GM23248 (cell line): ENCODE data around the gene GRIA4. TPM values are rescaled to one million over a fixed set of nuclear protein-coding genes. Genes with fewer than 3 reads are reported as not detected.
"Not testable (repeated sequence)": the region's sequence is repeated elsewhere in the genome, so short reads cannot be mapped to it uniquely, and the experiment has no call there.

ENCODE experiments used
- DNase-seq: peaks from one replicate; pipeline ENCODE4 v3.0.0-alpha.2; 2015
- H2AFZ ChIP-seq: fragments of 200-600 bp; sonication (generic); 2 replicates; pipeline ENCODE4 v1.6.1; 2016; ENCODE audit warnings: antibody characterized with exemption
- H3F3A ChIP-seq: fragments of 200-600 bp; sonication (generic); 2 replicates; pipeline ENCODE4 v1.6.1; 2016; ENCODE audit warnings: mild to moderate bottlenecking, antibody characterized with exemption, mixed run types; ENCODE audit not compliant: insufficient read depth
- H3K27ac ChIP-seq: fragments of 200-600 bp; sonication (generic); 2 replicates; pipeline ENCODE4 v1.5.1; 2016; ENCODE audit warnings: mild to moderate bottlenecking
- H3K27me3 ChIP-seq: fragments of 200-600 bp; sonication (generic); replicated peaks from 2 replicates; pipeline ENCODE4 v1.6.1; 2016; ENCODE audit warnings: mild to moderate bottlenecking; ENCODE audit not compliant: insufficient read depth
- H3K36me3 ChIP-seq: fragments of 200-600 bp; sonication (generic); 2 replicates; pipeline ENCODE4 v1.6.1; 2016; ENCODE audit warnings: low read depth, mild to moderate bottlenecking
- H3K4me1 ChIP-seq: fragments of 200-600 bp; sonication (generic); 2 replicates; pipeline ENCODE4 v1.6.1; 2016; ENCODE audit warnings: mild to moderate bottlenecking; ENCODE audit not compliant: insufficient read depth
- H3K4me2 ChIP-seq: fragments of 200-600 bp; sonication (generic); one replicate; pipeline ENCODE4 v1.6.1; 2016; ENCODE audit warnings: mild to moderate bottlenecking; ENCODE audit not compliant: unreplicated experiment
- H3K4me3 ChIP-seq: fragments of 200-600 bp; sonication (generic); 2 replicates; pipeline ENCODE4 v1.5.1; 2016; ENCODE audit warnings: mild to moderate bottlenecking
- H3K79me2 ChIP-seq: fragments of 200-600 bp; sonication (generic); 2 replicates; pipeline ENCODE4 v1.6.1; 2016; ENCODE audit warnings: mild to moderate bottlenecking; ENCODE audit not compliant: insufficient read depth
- H3K9ac ChIP-seq: fragments of 200-600 bp; sonication (generic); 2 replicates; pipeline ENCODE4 v1.6.1; 2016; ENCODE audit warnings: mild to moderate bottlenecking
- H3K9me2 ChIP-seq: fragments of 200-600 bp; sonication (generic); 2 replicates; pipeline ENCODE4 v1.6.1; 2016; ENCODE audit warnings: mixed run types, mild to moderate bottlenecking, moderate library complexity; ENCODE audit not compliant: insufficient read depth
- H3K9me3 ChIP-seq: fragments of 200-600 bp; sonication (generic); one replicate; pipeline ENCODE4 v1.6.1; 2017; ENCODE audit warnings: low read depth
- H4K20me1 ChIP-seq: fragments of 200-600 bp; sonication (generic); 2 replicates; pipeline ENCODE4 v1.6.0; 2016; ENCODE audit not compliant: insufficient read depth
- EZH2 ChIP-seq: fragments of 200-600 bp; sonication (generic); IDR thresholded peaks from 2 replicates; pipeline ENCODE4 v1.6.1; 2018; ENCODE audit warnings: antibody characterized with exemption, mild to moderate bottlenecking; ENCODE audit not compliant: insufficient read depth, poor library complexity, severe bottlenecking
- EZH2phosphoT487 ChIP-seq: fragments of 200-600 bp; sonication (generic); IDR thresholded peaks from 2 replicates; pipeline ENCODE4 v1.6.1; 2018; ENCODE audit warnings: antibody characterized with exemption, moderate library complexity, mild to moderate bottlenecking, low read depth; ENCODE audit not compliant: insufficient read depth
- WGBS, 2 experiments: methylation state at CpG; one replicate each; pipeline ENCODE4 v1.1.6; 2015 to 2017; ENCODE audit warnings: low lambda C conversion rate in 2 of 2, low coverage in 1 of 2; ENCODE audit errors: missing lambda C conversion rate in 2 of 2; 5-methylcytosine and 5-hydroxymethylcytosine counted together
- in situ Hi-C: fragments of 300-500 bp; cut with MboI; formaldehyde crosslinking; loops from 2 replicates; pipeline ENCODE4 v1.15.0; 2020
- polyA plus RNA-seq: library from polyadenylated mRNA; unstranded; fragments of >200 nt; fragmentation: Nextera tagmentation; extraction: Ambion mirVana; gene quantifications from 2 replicates; pipeline ENCODE4 v1.2.1, GENCODE V29; 2016
- total RNA-seq: library from RNA; depleted of rRNA; stranded (reverse); fragments of >200 nt; shearing (Covaris generic); gene quantifications from 2 replicates; pipeline ENCODE4 v1.2.3, GENCODE V29; 2014

The GRIA4 gene
- total and polyA plus RNA-seq, 2 experiments from 2014 or later = not detected

- H4K20me1 ChIP-seq = no peaks in the 10 kb centered on the region
- WGBS, 2 experiments = 45 to 52% methylated on average over 4 of the region's 4 CpGs
- TF ChIP-seq EZH2phosphoT487 (no peak), EZH2 (no peak)
- no peaks in the 10 kb centered on the region for H3F3A ChIP-seq
- no peak overlapping the region for H2AFZ ChIP-seq
- no peak overlapping the region for H3K4me2 ChIP-seq
- H3K9me3 ChIP-seq = no peaks in the 10 kb centered on the region
- DNase-seq = no peak
- H3K36me3 ChIP-seq = no peaks in the 10 kb centered on the region
- H3K79me2 ChIP-seq = no peaks in the 10 kb centered on the region
- H3K9ac ChIP-seq = no peak overlapping the region
- H3K27ac ChIP-seq = no peak overlapping the region
- no peaks in the 10 kb centered on the region for H3K27me3 ChIP-seq
- in situ Hi-C loops = no loop called here
- no peaks in the 10 kb centered on the region for H3K4me1 ChIP-seq
- no peaks in the 10 kb centered on the region for H3K9me2 ChIP-seq
- no peak overlapping the region for H3K4me3 ChIP-seq
Measured at GRCh38 chr11:105774899-105775298, 165.0 kb downstream of the GRIA4 start.

GRCh38 chr11:105780781-105781525 is 171.1 kb downstream of the GRIA4 start:
- Histone ChIP-seq H4K20me1 (no peaks in the 10 kb centered on the region), H3K9ac (no peak overlapping the region), H3K36me3 (no peaks in the 10 kb centered on the region), H3K4me2 (no peak overlapping the region), H3K4me3 (no peak overlapping the region), H3K9me3 (no peaks in the 10 kb centered on the region), H3F3A (no peaks in the 10 kb centered on the region), H3K27ac (no peak overlapping the region), H3K79me2 (no peaks in the 10 kb centered on the region), H3K9me2 (no peaks in the 10 kb centered on the region), H3K4me1 (no peaks in the 10 kb centered on the region), H2AFZ (no peak overlapping the region), H3K27me3 (no peaks in the 10 kb centered on the region)
- no peak for TF ChIP-seq EZH2
- TF ChIP-seq EZH2phosphoT487 = no peak
- WGBS, 2 experiments = 9 to 14% methylated on average over 3 of the region's 3 CpGs
- in situ Hi-C loops = no loop called here
- DNase-seq = no peak

GRCh38 chr11:105781807-105782206 is 171.9 kb downstream of the GRIA4 start:
- no peaks in the 10 kb centered on the region for H3K79me2 ChIP-seq

GRCh38 chr11:105783216-105783615 is 173.3 kb downstream of the GRIA4 start:
- no peaks in the 10 kb centered on the region for H4K20me1 ChIP-seq
- H3K27ac ChIP-seq = no peak overlapping the region
- H3F3A ChIP-seq = no peaks in the 10 kb centered on the region
- no peaks in the 10 kb centered on the region for H3K4me1 ChIP-seq
- WGBS, 2 experiments = 46 to 56% methylated on average over 2 of the region's 2 CpGs
- H3K9me3 ChIP-seq = no peaks in the 10 kb centered on the region
- no peak for TF ChIP-seq EZH2phosphoT487
- TF ChIP-seq EZH2 = no peak
- H2AFZ ChIP-seq = no peak overlapping the region
- H3K4me3 ChIP-seq = no peak overlapping the region
- in situ Hi-C loops = no loop called here
- no peaks in the 10 kb centered on the region for H3K27me3 ChIP-seq
- no peaks in the 10 kb centered on the region for H3K36me3 ChIP-seq
- no peaks in the 10 kb centered on the region for H3K9me2 ChIP-seq
- H3K4me2 ChIP-seq = no peak overlapping the region
- no peak overlapping the region for H3K9ac ChIP-seq
- DNase-seq = no peak
- no peaks in the 10 kb centered on the region for H3K79me2 ChIP-seq

More at GRCh38 chr11:105781807-105782206, 171.9 kb downstream of the GRIA4 start:
- in situ Hi-C loops = no loop called here
- H2AFZ ChIP-seq = no peak overlapping the region
- H3K27ac ChIP-seq = no peak overlapping the region
- H3K27me3 ChIP-seq = no peaks in the 10 kb centered on the region
- no peaks in the 10 kb centered on the region for H3K9me2 ChIP-seq
- TF ChIP-seq EZH2phosphoT487 = no peak
- TF ChIP-seq EZH2 = no peak
- H3K4me1 ChIP-seq = no peaks in the 10 kb centered on the region
- no peak overlapping the region for H3K4me3 ChIP-seq
- no peak for DNase-seq
- H3K36me3 ChIP-seq = no peaks in the 10 kb centered on the region
- H4K20me1 ChIP-seq = no peaks in the 10 kb centered on the region
- WGBS, 2 experiments = 28 to 33% methylated on average over 1 of the region's 1 CpG
- H3K9ac ChIP-seq = no peak overlapping the region
- H3K4me2 ChIP-seq = no peak overlapping the region
- no peaks in the 10 kb centered on the region for H3K9me3 ChIP-seq
- H3F3A ChIP-seq = no peaks in the 10 kb centered on the region

GRCh38 chr11:105785850-105786249 is 176.0 kb downstream of the GRIA4 start:
- H3K4me1 ChIP-seq, H2AFZ ChIP-seq, in situ Hi-C loops, H3K9me3 ChIP-seq, H3K36me3 ChIP-seq, H3K27ac ChIP-seq, H4K20me1 ChIP-seq, H3K27me3 ChIP-seq, H3K4me2 ChIP-seq, H3K9ac ChIP-seq, H3K9me2 ChIP-seq, H3F3A ChIP-seq, H3K79me2 ChIP-seq, H3K4me3 ChIP-seq, DNase-seq: not testable (repeated sequence)
- WGBS, 2 experiments = 55 to 62% methylated on average over 6 of the region's 6 CpGs
